T-helper 17 cell (primary cell): Measurements from ENCODE around the gene CFAP300. TPM values are rescaled to one million over a fixed set of nuclear protein-coding genes. Genes with fewer than 3 reads are reported as not detected.

Source experiments
- ATAC-seq: fragments of 150-1000 bp; cut with Tn5 transposase; 2 replicates; pipeline ENCODE4 v1.10.0; 2021; ENCODE audit warnings: mild to moderate bottlenecking, moderate library complexity
- DNase-seq, 3 donors: peaks; one replicate each; pipeline versions ENCODE4 v3.0.0 to v3.0.0-alpha.2; 2020 to 2021
- H3K9me3 ChIP-seq: one replicate; pipeline ENCODE4 v1.7.0; 2013; ENCODE audit warnings: low read length, mild to moderate bottlenecking; ENCODE audit not compliant: control insufficient read depth, poor library complexity, severe bottlenecking
- H3K27ac Mint-ChIP-seq: one replicate; pipeline ENCODE4 v1.8.0; 2022; ENCODE audit warnings: mild to moderate bottlenecking, moderate library complexity, mixed read lengths
- H3K27me3 Mint-ChIP-seq: one replicate; pipeline ENCODE4 v1.8.0; 2022; ENCODE audit warnings: mixed read lengths
- H3K36me3 Mint-ChIP-seq: one replicate; pipeline ENCODE4 v1.8.0; 2022; ENCODE audit warnings: low read depth, mixed read lengths
- H3K4me1 Mint-ChIP-seq: one replicate; pipeline ENCODE4 v1.8.0; 2022; ENCODE audit warnings: mild to moderate bottlenecking, mixed read lengths
- H3K4me3 Mint-ChIP-seq: one replicate; pipeline ENCODE4 v1.8.0; 2022; ENCODE audit warnings: mild to moderate bottlenecking, moderate library complexity, mixed read lengths
- total RNA-seq, 4 donors: library from RNA in 2 of 4; stranded (reverse) in 2 of 4; gene quantifications; one replicate each; pipeline ENCODE4 v1.2.3 and lab custom pipeline; 2022 to 2026

CFAP300 gene
- total RNA-seq, 2 donors from 2014 or later = not detected

GRCh38 chr11:102099755-102100154 lies 52.5 kb downstream of the CFAP300 start:
- peaks cover 2% of the 10 kb centered on the region for H3K4me1 Mint-ChIP-seq
- DNase-seq = no peak
- no peak overlapping the region for H3K4me3 Mint-ChIP-seq
- H3K36me3 Mint-ChIP-seq = no peaks in the 10 kb centered on the region
- H3K27me3 Mint-ChIP-seq = peaks cover 14% of the 10 kb centered on the region
- H3K27ac Mint-ChIP-seq = no peak overlapping the region
- no peak for ATAC-seq
- peaks cover 2% of the 10 kb centered on the region for H3K9me3 ChIP-seq

- ATAC-seq (no peak), DNase-seq (no peak)
- H3K27ac Mint-ChIP-seq = no peak overlapping the region
- peaks cover 10% of the 10 kb centered on the region for H3K4me1 Mint-ChIP-seq
- H3K36me3 Mint-ChIP-seq = peaks cover 2% of the 10 kb centered on the region
- H3K4me3 Mint-ChIP-seq = peak overlapping the region; percentile 99
- no peaks in the 10 kb centered on the region for H3K9me3 ChIP-seq
- peaks cover 8% of the 10 kb centered on the region for H3K27me3 Mint-ChIP-seq
Observed at GRCh38 chr11:102108734-102109440, 61.6 kb downstream of the CFAP300 start.

GRCh38 chr11:102109896-102110760 lies 62.9 kb downstream of the CFAP300 start, which contains the start of gene YAP1:
Gene YAP1, plus strand, starts transcription at chr11:102110447. Its CDS starts 402 bp downstream, at chr11:102110849.
- peaks cover 2% of the 10 kb centered on the region for H3K36me3 Mint-ChIP-seq
- peak; percentile 81 for ATAC-seq
- no peaks in the 10 kb centered on the region for H3K9me3 ChIP-seq
- H3K4me3 Mint-ChIP-seq = peak within 1 kb of the TSS; percentile 99
- DNase-seq = peak; percentile 36 to 51 (median 48)
- peaks cover 10% of the 10 kb centered on the region for H3K4me1 Mint-ChIP-seq
- H3K27me3 Mint-ChIP-seq = peaks cover 16% of the 10 kb centered on the region
- peak within 1 kb of the TSS; percentile 86 for H3K27ac Mint-ChIP-seq

GRCh38 chr11:102110761-102111010 lies 63.4 kb downstream of the CFAP300 start:
- Mint-ChIP-seq H3K27me3 (peaks cover 21% of the 10 kb centered on the region), H3K27ac (peak overlapping the region; percentile 86), H3K4me3 (peak overlapping the region; percentile 94), H3K4me1 (peaks cover 10% of the 10 kb centered on the region), H3K36me3 (peaks cover 2% of the 10 kb centered on the region)
- peak; percentile 24 for ATAC-seq
- peak in 1 of 3 donors; percentile 12 for DNase-seq
- no peaks in the 10 kb centered on the region for H3K9me3 ChIP-seq

GRCh38 chr11:102111011-102111786 lies 64.0 kb downstream of the CFAP300 start:
- H3K4me3 Mint-ChIP-seq = peak overlapping the region; percentile 94
- peaks cover 22% of the 10 kb centered on the region for H3K27me3 Mint-ChIP-seq
- no peak overlapping the region for H3K27ac Mint-ChIP-seq
- peaks cover 2% of the 10 kb centered on the region for H3K36me3 Mint-ChIP-seq
- ATAC-seq = no peak
- no peak for DNase-seq
- H3K9me3 ChIP-seq = no peaks in the 10 kb centered on the region
- peaks cover 10% of the 10 kb centered on the region for H3K4me1 Mint-ChIP-seq

- Mint-ChIP-seq H3K36me3 (peaks cover 2% of the 10 kb centered on the region), H3K4me1 (peaks cover 10% of the 10 kb centered on the region), H3K4me3 (peak overlapping the region; percentile 94), H3K27ac (peak overlapping the region; percentile 3), H3K27me3 (peaks cover 22% of the 10 kb centered on the region)
- no peaks in the 10 kb centered on the region for H3K9me3 ChIP-seq
- DNase-seq = no peak
- ATAC-seq = peak; percentile 74
Observed at GRCh38 chr11:102111787-102112508, 64.7 kb downstream of the CFAP300 start.

GRCh38 chr11:102112509-102112821 lies 65.2 kb downstream of the CFAP300 start:
- no peak for ATAC-seq
- H3K27me3 Mint-ChIP-seq = peaks cover 17% of the 10 kb centered on the region
- H3K27ac Mint-ChIP-seq = peak overlapping the region; percentile 3
- no peak for DNase-seq
- peaks cover 10% of the 10 kb centered on the region for H3K4me1 Mint-ChIP-seq
- no peaks in the 10 kb centered on the region for H3K9me3 ChIP-seq
- H3K36me3 Mint-ChIP-seq = peaks cover 2% of the 10 kb centered on the region
- peak overlapping the region; percentile 94 for H3K4me3 Mint-ChIP-seq

- ATAC-seq (no peak), DNase-seq (no peak)
- Mint-ChIP-seq H3K4me1 (peaks cover 10% of the 10 kb centered on the region), H3K27ac (no peak overlapping the region), H3K27me3 (peaks cover 19% of the 10 kb centered on the region), H3K4me3 (peak overlapping the region; percentile 1), H3K36me3 (peaks cover 2% of the 10 kb centered on the region)
- H3K9me3 ChIP-seq = no peaks in the 10 kb centered on the region
Observed at GRCh38 chr11:102114032-102114431, 66.8 kb downstream of the CFAP300 start.

GRCh38 chr11:102115557-102115956 lies 68.3 kb downstream of the CFAP300 start:
- no peak overlapping the region for H3K4me3 Mint-ChIP-seq
- no peaks in the 10 kb centered on the region for H3K36me3 Mint-ChIP-seq
- no peak for DNase-seq
- no peak overlapping the region for H3K27ac Mint-ChIP-seq
- H3K4me1 Mint-ChIP-seq = peaks cover 3% of the 10 kb centered on the region
- H3K9me3 ChIP-seq = no peaks in the 10 kb centered on the region
- ATAC-seq = no peak
- H3K27me3 Mint-ChIP-seq = peaks cover 28% of the 10 kb centered on the region

GRCh38 chr11:102116453-102117205 lies 69.4 kb downstream of the CFAP300 start:
- Mint-ChIP-seq H3K27me3 (peaks cover 30% of the 10 kb centered on the region), H3K4me3 (no peak overlapping the region), H3K36me3 (no peaks in the 10 kb centered on the region), H3K27ac (no peak overlapping the region), H3K4me1 (peaks cover 3% of the 10 kb centered on the region)
- DNase-seq (no peak), ATAC-seq (no peak)
- no peaks in the 10 kb centered on the region for H3K9me3 ChIP-seq

GRCh38 chr11:102117472-102118113 lies 70.4 kb downstream of the CFAP300 start:
- H3K27me3 Mint-ChIP-seq = peaks cover 37% of the 10 kb centered on the region
- H3K4me3 Mint-ChIP-seq = no peak overlapping the region
- no peaks in the 10 kb centered on the region for H3K36me3 Mint-ChIP-seq
- H3K9me3 ChIP-seq = no peaks in the 10 kb centered on the region
- DNase-seq (no peak), ATAC-seq (no peak)
- no peaks in the 10 kb centered on the region for H3K4me1 Mint-ChIP-seq
- no peak overlapping the region for H3K27ac Mint-ChIP-seq

GRCh38 chr11:102118937-102119336 lies 71.7 kb downstream of the CFAP300 start:
- Mint-ChIP-seq H3K4me1 (no peaks in the 10 kb centered on the region), H3K27me3 (peaks cover 44% of the 10 kb centered on the region), H3K36me3 (peaks cover 2% of the 10 kb centered on the region), H3K27ac (no peak overlapping the region), H3K4me3 (no peak overlapping the region)
- DNase-seq = no peak
- ATAC-seq = no peak
- H3K9me3 ChIP-seq = no peaks in the 10 kb centered on the region
